ENCODE data around the gene RTP2. TPM values are rescaled to one million over a fixed set of nuclear protein-coding genes. Genes with fewer than 3 reads are reported as not detected.

RTP2 gene
- total and polyA plus RNA-seq, 9 of the 15 experiments (the other 6 are each of a cell fraction or from before 2014, with no cell fraction given) = not detected

DNA sequence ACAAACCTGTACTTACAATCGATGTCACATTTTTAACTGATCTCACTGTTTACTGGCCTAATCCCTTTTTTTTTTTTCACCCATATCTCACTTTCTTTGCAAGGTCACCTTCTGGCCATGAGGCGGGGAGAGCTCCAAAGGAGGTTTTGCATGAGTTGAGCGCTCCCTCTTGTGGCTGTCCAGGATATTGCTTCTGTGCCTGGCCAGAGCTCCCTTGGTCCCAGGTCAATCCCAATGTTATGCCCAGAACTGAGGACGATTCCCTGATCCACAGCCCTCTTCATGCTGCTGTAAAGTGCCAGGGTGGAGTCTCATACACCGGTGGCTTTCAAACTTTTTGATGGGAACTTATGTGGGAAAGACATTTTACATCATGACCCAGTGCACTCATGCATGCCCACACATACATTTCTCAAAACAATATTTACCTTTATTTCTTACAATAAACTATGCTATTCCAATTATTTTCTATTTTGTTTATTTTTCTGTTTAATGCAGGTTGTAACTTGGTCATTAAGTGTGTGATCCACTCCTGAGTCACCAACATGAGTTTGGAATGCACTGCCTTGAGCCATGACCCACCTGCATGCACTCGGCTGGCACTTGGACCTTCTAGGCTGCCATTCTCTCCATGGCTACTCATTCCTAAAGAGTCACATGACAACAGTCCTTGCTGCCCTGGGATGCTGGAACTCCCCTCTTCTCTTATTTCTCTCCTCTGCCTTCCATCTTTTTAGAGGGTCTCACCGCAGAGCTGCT is 22.5 kb downstream of the RTP2 start (continued):
- TF ChIP-seq, protein P1, sequence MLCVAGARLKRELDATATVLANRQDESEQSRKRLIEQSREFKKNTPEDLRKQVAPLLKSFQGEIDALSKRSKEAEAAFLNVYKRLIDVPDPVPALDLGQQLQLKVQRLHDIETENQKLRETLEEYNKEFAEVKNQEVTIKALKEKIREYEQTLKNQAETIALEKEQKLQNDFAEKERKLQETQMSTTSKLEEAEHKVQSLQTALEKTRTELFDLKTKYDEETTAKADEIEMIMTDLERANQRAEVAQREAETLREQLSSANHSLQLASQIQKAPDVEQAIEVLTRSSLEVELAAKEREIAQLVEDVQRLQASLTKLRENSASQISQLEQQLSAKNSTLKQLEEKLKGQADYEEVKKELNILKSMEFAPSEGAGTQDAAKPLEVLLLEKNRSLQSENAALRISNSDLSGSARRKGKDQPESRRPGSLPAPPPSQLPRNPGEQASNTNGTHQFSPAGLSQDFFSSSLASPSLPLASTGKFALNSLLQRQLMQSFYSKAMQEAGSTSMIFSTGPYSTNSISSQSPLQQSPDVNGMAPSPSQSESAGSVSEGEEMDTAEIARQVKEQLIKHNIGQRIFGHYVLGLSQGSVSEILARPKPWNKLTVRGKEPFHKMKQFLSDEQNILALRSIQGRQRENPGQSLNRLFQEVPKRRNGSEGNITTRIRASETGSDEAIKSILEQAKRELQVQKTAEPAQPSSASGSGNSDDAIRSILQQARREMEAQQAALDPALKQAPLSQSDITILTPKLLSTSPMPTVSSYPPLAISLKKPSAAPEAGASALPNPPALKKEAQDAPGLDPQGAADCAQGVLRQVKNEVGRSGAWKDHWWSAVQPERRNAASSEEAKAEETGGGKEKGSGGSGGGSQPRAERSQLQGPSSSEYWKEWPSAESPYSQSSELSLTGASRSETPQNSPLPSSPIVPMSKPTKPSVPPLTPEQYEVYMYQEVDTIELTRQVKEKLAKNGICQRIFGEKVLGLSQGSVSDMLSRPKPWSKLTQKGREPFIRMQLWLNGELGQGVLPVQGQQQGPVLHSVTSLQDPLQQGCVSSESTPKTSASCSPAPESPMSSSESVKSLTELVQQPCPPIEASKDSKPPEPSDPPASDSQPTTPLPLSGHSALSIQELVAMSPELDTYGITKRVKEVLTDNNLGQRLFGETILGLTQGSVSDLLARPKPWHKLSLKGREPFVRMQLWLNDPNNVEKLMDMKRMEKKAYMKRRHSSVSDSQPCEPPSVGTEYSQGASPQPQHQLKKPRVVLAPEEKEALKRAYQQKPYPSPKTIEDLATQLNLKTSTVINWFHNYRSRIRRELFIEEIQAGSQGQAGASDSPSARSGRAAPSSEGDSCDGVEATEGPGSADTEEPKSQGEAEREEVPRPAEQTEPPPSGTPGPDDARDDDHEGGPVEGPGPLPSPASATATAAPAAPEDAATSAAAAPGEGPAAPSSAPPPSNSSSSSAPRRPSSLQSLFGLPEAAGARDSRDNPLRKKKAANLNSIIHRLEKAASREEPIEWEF (CRISPR knock-in tag; IDR thresholded peaks at IDR 0.05) = no peak
- no peak for TF ChIP-seq MTF1 (CRISPR knock-in tag; IDR thresholded peaks at IDR 0.05; ENCODE audit: borderline replicate concordance)
- TF ChIP-seq ZNF347 (CRISPR knock-in tag; IDR thresholded peaks at IDR 0.05; ENCODE audit: low read depth) = no peak
- TF ChIP-seq, protein P2, sequence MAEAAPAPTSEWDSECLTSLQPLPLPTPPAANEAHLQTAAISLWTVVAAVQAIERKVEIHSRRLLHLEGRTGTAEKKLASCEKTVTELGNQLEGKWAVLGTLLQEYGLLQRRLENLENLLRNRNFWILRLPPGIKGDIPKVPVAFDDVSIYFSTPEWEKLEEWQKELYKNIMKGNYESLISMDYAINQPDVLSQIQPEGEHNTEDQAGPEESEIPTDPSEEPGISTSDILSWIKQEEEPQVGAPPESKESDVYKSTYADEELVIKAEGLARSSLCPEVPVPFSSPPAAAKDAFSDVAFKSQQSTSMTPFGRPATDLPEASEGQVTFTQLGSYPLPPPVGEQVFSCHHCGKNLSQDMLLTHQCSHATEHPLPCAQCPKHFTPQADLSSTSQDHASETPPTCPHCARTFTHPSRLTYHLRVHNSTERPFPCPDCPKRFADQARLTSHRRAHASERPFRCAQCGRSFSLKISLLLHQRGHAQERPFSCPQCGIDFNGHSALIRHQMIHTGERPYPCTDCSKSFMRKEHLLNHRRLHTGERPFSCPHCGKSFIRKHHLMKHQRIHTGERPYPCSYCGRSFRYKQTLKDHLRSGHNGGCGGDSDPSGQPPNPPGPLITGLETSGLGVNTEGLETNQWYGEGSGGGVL (CRISPR knock-in tag; IDR thresholded peaks at IDR 0.05) = no peak
- no peak for TF ChIP-seq PML (IDR thresholded peaks at IDR 0.05; ENCODE audit: low read length)
- TF ChIP-seq SP2 (IDR thresholded peaks at IDR 0.05; ENCODE audit: extremely low read depth, low read depth, low read length, poor library complexity, severe bottlenecking) = no peak
- no peak for TF ChIP-seq RCOR1 (IDR thresholded peaks at IDR 0.05; ENCODE audit: borderline replicate concordance in 1 of 2, low read depth in 2 of 2, low read length in 2 of 2)
- TF ChIP-seq TAF7 (tag; IDR thresholded peaks at IDR 0.05) = no peak
- no peak for TF ChIP-seq HNRNPUL1 (IDR thresholded peaks at IDR 0.05; ENCODE audit: low read length)
- no peak for TF ChIP-seq PHF8 (IDR thresholded peaks at IDR 0.05; ENCODE audit: borderline replicate concordance, low read length)
- TF ChIP-seq, protein P3, sequence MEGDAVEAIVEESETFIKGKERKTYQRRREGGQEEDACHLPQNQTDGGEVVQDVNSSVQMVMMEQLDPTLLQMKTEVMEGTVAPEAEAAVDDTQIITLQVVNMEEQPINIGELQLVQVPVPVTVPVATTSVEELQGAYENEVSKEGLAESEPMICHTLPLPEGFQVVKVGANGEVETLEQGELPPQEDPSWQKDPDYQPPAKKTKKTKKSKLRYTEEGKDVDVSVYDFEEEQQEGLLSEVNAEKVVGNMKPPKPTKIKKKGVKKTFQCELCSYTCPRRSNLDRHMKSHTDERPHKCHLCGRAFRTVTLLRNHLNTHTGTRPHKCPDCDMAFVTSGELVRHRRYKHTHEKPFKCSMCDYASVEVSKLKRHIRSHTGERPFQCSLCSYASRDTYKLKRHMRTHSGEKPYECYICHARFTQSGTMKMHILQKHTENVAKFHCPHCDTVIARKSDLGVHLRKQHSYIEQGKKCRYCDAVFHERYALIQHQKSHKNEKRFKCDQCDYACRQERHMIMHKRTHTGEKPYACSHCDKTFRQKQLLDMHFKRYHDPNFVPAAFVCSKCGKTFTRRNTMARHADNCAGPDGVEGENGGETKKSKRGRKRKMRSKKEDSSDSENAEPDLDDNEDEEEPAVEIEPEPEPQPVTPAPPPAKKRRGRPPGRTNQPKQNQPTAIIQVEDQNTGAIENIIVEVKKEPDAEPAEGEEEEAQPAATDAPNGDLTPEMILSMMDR (IDR thresholded peaks at IDR 0.05 in 2 of 3, conservative IDR thresholded peaks at IDR 0.05 in 1 of 3; ENCODE audit: insufficient read depth in 2 of 3, low read depth in 1 of 3, low read length in 3 of 3) = peak; percentile 94 to 95 (median 94)
- TF ChIP-seq, protein P4, sequence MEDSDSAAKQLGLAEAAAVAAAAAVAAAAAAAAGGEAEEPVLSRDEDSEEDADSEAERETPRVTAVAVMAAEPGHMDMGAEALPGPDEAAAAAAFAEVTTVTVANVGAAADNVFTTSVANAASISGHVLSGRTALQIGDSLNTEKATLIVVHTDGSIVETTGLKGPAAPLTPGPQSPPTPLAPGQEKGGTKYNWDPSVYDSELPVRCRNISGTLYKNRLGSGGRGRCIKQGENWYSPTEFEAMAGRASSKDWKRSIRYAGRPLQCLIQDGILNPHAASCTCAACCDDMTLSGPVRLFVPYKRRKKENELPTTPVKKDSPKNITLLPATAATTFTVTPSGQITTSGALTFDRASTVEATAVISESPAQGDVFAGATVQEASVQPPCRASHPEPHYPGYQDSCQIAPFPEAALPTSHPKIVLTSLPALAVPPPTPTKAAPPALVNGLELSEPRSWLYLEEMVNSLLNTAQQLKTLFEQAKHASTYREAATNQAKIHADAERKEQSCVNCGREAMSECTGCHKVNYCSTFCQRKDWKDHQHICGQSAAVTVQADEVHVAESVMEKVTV (CRISPR knock-in tag; IDR thresholded peaks at IDR 0.05) = peak; percentile 82
- no peak for TF ChIP-seq MEF2A (IDR thresholded peaks at IDR 0.05; ENCODE audit: control insufficient read depth, low read depth, low read length)
- TF ChIP-seq PHTF2 (CRISPR knock-in tag; IDR thresholded peaks at IDR 0.05) = no peak
- TF ChIP-seq MAZ (CRISPR knock-in tag; conservative IDR thresholded peaks at IDR 0.05 in 1 of 2, IDR thresholded peaks at IDR 0.05 in 1 of 2) = 0 out of 4 replicates have a peak, but pooled peaks of 1 of the 2 experiments have one; percentile 22

All from K562 (cell line).